K562 (cell line): Measurements from ENCODE around the gene OR2C1. TPM values are rescaled to one million over a fixed set of nuclear protein-coding genes. Genes with fewer than 3 reads are reported as not detected.

Source experiments
- ARID1B ChIP-seq: fragments of 450-650 bp; IDR thresholded peaks from 2 replicates; pipeline ENCODE4 v1.6.1; 2016; ENCODE audit warnings: antibody characterized with exemption, mild to moderate bottlenecking, inconsistent platforms
- GABPB1 ChIP-seq: sonication (generic); formaldehyde crosslinking; IDR thresholded peaks from 2 replicates; pipeline ENCODE4 v1.8.0; 2022; ENCODE audit warnings: mild to moderate bottlenecking, missing genetic modification reagents
- NELFE ChIP-seq: IDR thresholded peaks from 2 replicates; pipeline ENCODE4 v1.6.1; 2011; ENCODE audit warnings: mild to moderate bottlenecking; ENCODE audit not compliant: insufficient read depth, insufficient read length
- NEUROD1 ChIP-seq: fragments of 150-350 bp; IDR thresholded peaks from 2 replicates; pipeline ENCODE4 v1.6.1; 2014; ENCODE audit warnings: borderline replicate concordance, low read length, low read depth; ENCODE audit not compliant: partially characterized antibody
- SMAD1 ChIP-seq: fragments of 150-350 bp; IDR thresholded peaks from 2 replicates; pipeline ENCODE4 v1.6.1; 2014; ENCODE audit warnings: low read length, low read depth; ENCODE audit not compliant: partially characterized antibody
- SMARCE1 ChIP-seq: fragments of 450-650 bp; IDR thresholded peaks from 2 replicates; pipeline ENCODE4 v1.7.1; 2016; ENCODE audit warnings: mild to moderate bottlenecking
- STAT5B ChIP-seq: fragments of 250-450 bp; sonication (Bioruptor Pico); IDR thresholded peaks from 2 replicates; pipeline ENCODE4 v1.8.0; 2021; ENCODE audit warnings: mild to moderate bottlenecking, inconsistent platforms
- ZNF561 ChIP-seq: fragments of 450-650 bp; formaldehyde crosslinking; conservative IDR thresholded peaks from 2 replicates; pipeline ENCODE4 v1.4.0; 2020; ENCODE audit warnings: mild to moderate bottlenecking, moderate library complexity
- polyA plus RNA-seq, 8 experiments: library from polyadenylated mRNA; depleted of rRNA in 4 of 8; stranded (reverse) in 5 of 8; unstranded in 3 of 8; fragments of >200 nt; fragmentation: Nextera tagmentation in 2 of 8; fragmentation: Illumina TruSeq in 1 of 8; extraction: Ambion mirVana in 2 of 8; extraction: Trizol in 1 of 8; gene quantifications; 2 replicates each; pipeline versions ENCODE4 v1.2.1 to v1.2.3, GENCODE V29; 2011 to 2014; ENCODE audit warnings: inconsistent platforms in 1 of 8, missing spikeins in 1 of 8
- total RNA-seq, 7 experiments: library from RNA; depleted of rRNA in 6 of 7; stranded (reverse); fragments of >200 nt in 6 of 7; fragmentation: Illumina TruSeq in 2 of 7; extraction: Trizol in 2 of 7; gene quantifications; 2 replicates each; pipeline versions ENCODE4 v1.2.1 to v1.2.3, GENCODE V29; 2011 to 2021; ENCODE audit warnings: low replicate concordance in 1 of 7
- TF ChIP-seq, protein P1 (sequence below): fragments of 450-650 bp; IDR thresholded peaks from 2 replicates; pipeline ENCODE4 v1.6.1; 2018; ENCODE audit not compliant: partially characterized antibody
- TF ChIP-seq, protein P2 (sequence below): fragments of 250-450 bp; sonication (Bioruptor Pico); IDR thresholded peaks from 2 replicates; pipeline ENCODE4 v1.5.0; 2021; ENCODE audit warnings: mild to moderate bottlenecking, moderate library complexity
- TF ChIP-seq, protein P3 (sequence below): fragments of 450-650 bp; IDR thresholded peaks from 2 replicates; pipeline ENCODE4 v1.6.1; 2016; ENCODE audit warnings: low read depth

OR2C1 gene
- total and polyA plus RNA-seq, 9 of the 15 experiments (the other 6 are each of a cell fraction or from before 2014, with no cell fraction given), result not detected

DNA sequence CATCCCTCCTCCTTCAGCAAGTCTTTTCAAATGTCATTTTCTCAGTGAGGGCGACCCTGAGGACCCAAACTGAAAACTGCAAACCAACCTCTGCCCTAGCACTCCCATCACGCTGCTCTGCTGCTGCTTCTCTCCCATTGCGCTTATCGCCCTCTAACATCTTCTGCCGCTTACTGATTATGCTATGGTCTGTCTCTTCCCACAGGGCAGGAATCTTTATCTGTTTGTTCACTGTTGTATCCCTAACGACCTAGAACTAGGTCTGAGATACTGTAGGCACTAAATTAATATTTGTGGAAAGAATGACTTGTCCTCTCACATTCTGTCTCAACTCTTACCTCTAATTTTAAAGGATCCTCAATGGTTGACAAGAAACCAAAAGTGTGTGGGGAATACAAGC lies 32.6 kb downstream of the OR2C1 start (continued):
- TF ChIP-seq GABPB1 (CRISPR knock-in tag) (no peak), ARID1B (peak; percentile 97), NEUROD1 (peak; percentile 73), SMARCE1 (peak; percentile 95), NELFE (no peak), SMAD1 (peak; percentile 72), ZNF561 (CRISPR knock-in tag) (no peak), STAT5B (CRISPR knock-in tag) (no peak)
- TF ChIP-seq, protein P1, sequence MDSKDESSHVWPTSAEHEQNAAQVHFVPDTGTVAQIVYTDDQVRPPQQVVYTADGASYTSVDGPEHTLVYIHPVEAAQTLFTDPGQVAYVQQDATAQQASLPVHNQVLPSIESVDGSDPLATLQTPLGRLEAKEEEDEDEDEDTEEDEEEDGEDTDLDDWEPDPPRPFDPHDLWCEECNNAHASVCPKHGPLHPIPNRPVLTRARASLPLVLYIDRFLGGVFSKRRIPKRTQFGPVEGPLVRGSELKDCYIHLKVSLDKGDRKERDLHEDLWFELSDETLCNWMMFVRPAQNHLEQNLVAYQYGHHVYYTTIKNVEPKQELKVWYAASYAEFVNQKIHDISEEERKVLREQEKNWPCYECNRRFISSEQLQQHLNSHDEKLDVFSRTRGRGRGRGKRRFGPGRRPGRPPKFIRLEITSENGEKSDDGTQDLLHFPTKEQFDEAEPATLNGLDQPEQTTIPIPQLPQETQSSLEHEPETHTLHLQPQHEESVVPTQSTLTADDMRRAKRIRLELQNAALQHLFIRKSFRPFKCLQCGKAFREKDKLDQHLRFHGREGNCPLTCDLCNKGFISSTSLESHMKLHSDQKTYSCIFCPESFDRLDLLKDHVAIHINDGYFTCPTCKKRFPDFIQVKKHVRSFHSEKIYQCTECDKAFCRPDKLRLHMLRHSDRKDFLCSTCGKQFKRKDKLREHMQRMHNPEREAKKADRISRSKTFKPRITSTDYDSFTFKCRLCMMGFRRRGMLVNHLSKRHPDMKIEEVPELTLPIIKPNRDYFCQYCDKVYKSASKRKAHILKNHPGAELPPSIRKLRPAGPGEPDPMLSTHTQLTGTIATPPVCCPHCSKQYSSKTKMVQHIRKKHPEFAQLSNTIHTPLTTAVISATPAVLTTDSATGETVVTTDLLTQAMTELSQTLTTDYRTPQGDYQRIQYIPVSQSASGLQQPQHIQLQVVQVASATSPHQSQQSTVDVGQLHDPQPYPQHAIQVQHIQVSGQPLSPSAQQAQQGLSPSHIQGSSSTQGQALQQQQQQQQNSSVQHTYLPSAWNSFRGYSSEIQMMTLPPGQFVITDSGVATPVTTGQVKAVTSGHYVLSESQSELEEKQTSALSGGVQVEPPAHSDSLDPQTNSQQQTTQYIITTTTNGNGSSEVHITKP, result no peak
- TF ChIP-seq, protein P2, sequence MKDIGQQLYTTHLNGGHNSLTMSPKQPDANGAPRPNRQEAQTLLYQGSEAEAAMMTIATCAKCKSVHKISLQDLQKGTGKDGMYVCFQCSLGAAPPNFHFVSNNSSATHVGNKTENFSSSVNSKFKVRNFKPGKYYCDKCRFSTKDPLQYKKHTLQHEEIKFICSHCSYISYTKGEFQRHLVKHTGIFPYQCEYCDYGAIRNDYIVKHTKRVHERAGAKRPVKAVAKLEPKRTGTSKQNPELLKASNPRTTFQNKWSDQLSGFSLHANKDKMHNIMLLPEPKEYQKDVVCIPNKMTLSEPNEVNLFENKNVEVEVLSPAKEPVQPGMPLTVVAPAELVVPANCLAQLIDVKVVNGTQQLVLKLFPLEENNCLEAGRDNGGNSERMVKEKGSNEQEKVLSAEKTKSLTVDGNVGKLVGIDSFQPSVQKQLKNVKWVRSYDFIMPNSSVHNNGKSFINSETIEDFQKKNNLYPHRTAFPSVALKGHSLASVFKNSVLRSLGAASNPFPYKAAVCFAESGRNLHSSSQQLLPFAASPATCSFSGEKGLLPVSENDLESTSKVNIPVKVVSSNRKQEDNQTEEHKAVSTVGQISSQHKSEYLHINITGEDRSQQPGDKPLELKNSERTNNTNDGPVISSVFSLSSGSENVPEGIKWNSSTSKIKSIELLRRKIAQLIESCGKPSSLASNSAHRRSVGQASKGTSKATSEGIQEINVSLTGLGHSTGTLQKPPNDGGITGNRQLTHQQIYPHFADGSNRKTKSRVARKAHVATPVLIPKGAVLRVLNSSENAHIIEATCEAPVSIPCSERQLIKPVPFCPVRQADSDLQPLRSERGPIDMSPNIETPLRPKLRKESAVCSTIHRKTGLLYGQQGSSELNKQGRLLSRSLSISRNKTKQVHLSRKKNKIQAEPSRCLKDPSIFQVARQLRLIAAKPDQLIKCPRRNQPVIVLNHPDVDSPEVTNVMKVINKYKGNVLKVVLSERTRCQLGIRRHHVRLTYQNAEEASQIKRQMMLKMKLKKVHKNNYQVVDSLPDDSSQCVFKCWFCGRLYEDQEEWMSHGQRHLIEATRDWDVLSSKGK (CRISPR knock-in tag), result no peak
- TF ChIP-seq, protein P3, sequence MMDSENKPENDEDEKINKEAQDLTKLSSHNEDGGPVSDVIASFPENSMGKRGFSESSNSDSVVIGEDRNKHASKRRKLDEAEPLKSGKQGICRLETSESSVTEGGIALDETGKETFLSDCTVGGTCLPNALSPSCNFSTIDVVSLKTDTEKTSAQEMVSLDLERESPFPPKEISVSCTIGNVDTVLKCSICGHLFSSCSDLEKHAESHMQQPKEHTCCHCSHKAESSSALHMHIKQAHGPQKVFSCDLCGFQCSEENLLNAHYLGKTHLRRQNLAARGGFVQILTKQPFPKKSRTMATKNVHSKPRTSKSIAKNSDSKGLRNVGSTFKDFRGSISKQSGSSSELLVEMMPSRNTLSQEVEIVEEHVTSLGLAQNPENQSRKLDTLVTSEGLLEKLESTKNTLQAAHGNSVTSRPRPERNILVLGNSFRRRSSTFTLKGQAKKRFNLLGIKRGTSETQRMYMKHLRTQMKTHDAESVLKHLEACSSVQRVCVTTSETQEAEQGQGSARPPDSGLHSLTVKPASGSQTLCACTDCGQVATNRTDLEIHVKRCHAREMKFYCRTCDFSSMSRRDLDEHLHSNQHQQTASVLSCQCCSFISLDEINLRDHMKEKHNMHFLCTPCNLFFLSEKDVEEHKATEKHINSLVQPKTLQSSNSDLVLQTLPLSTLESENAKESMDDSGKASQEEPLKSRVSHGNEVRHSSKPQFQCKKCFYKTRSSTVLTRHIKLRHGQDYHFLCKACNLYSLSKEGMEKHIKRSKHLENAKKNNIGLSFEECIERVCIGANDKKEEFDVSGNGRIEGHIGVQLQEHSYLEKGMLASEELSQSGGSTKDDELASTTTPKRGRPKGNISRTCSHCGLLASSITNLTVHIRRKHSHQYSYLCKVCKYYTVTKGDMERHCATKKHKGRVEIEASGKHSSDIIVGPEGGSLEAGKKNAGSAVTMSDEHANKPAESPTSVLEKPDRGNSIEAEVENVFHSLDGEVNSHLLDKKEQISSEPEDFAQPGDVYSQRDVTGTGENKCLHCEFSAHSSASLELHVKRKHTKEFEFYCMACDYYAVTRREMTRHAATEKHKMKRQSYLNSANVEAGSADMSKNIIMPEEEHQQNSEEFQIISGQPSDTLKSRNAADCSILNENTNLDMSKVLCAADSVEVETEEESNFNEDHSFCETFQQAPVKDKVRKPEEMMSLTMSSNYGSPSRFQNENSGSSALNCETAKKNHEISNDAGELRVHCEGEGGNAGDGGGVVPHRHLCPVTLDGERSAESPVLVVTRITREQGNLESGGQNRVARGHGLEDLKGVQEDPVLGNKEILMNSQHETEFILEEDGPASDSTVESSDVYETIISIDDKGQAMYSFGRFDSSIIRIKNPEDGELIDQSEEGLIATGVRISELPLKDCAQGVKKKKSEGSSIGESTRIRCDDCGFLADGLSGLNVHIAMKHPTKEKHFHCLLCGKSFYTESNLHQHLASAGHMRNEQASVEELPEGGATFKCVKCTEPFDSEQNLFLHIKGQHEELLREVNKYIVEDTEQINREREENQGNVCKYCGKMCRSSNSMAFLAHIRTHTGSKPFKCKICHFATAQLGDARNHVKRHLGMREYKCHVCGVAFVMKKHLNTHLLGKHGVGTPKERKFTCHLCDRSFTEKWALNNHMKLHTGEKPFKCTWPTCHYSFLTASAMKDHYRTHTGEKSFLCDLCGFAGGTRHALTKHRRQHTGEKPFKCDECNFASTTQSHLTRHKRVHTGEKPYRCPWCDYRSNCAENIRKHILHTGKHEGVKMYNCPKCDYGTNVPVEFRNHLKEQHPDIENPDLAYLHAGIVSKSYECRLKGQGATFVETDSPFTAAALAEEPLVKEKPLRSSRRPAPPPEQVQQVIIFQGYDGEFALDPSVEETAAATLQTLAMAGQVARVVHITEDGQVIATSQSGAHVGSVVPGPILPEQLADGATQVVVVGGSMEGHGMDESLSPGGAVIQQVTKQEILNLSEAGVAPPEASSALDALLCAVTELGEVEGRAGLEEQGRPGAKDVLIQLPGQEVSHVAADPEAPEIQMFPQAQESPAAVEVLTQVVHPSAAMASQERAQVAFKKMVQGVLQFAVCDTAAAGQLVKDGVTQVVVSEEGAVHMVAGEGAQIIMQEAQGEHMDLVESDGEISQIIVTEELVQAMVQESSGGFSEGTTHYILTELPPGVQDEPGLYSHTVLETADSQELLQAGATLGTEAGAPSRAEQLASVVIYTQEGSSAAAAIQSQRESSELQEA, result no peak
